Measurements from ENCODE around the gene FAM240B.

Gene FAM240B

DNA sequence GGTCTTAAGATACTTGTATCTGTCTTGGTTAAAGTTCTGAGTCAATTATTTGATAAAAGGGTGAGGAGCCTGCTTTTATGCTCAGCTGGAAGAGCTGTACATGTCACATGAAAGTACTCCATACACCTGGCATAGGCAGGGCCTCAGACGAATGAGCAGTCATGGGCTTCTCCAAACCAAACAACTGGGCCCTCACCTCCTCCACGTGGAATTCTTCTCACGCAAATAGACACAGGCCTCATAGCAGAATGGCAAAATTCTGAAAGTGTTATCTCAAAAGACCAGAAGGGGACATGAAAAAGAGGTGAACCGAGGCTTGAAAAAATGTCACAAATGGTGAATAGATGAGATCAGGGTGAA lies 48.6 kb downstream of the FAM240B start:
- H2BK15ac ChIP-seq (ENCODE audit: low read length): no peak overlapping the region
- no peak overlapping the region for H3K18ac ChIP-seq (ENCODE audit: low read length)
- no peaks in the 10 kb centered on the region for H3K27me3 ChIP-seq (ENCODE audit: control insufficient read depth in 3 of 3, insufficient read depth in 3 of 3, low read depth in 1 of 3, low read length in 3 of 3)
- DNase-seq (ENCODE audit: low spot score): no peak
- no peaks in the 10 kb centered on the region for H3K79me1 ChIP-seq (ENCODE audit: low read depth, low read length)
- H4K8ac ChIP-seq (ENCODE audit: low read depth, low read length): no peak overlapping the region
- no peak overlapping the region for H3K4ac ChIP-seq (ENCODE audit: low read length)
- no peak overlapping the region for H2BK120ac ChIP-seq (ENCODE audit: low read depth, low read length)
- no peaks in the 10 kb centered on the region for H3K9me3 ChIP-seq (replicated peaks in 1 of 2; ENCODE audit: control insufficient read depth in 2 of 2, insufficient read depth in 1 of 2, low read depth in 1 of 2, low read length in 2 of 2)
- H4K91ac ChIP-seq (ENCODE audit: low read depth, low read length, poor library complexity): no peak overlapping the region
- H3K4me2 ChIP-seq (ENCODE audit: insufficient read depth, low read length, poor library complexity, severe bottlenecking): no peak overlapping the region
- H2BK12ac ChIP-seq (ENCODE audit: low read length): no peak overlapping the region
- H3K23ac ChIP-seq (ENCODE audit: low read depth, low read length, poor library complexity): no peak overlapping the region
- H3K36me3 ChIP-seq (replicated peaks in 1 of 2; ENCODE audit: control insufficient read depth in 2 of 2, insufficient read depth in 2 of 2, low read length in 2 of 2): no peaks in the 10 kb centered on the region
- WGBS, 2 donors (ENCODE audit: extremely low coverage in 2 of 2, insufficient read length in 2 of 2, insufficient replicate concordance in 1 of 2): no CpG with 5 or more reads among the region's 4 CpGs
- H3K9ac ChIP-seq (ENCODE audit: low read depth, low read length, poor library complexity): no peak overlapping the region
- H3K4me3 ChIP-seq (ENCODE audit: low read length in 2 of 2): no peak overlapping the region
- H2AFZ ChIP-seq (ENCODE audit: low read length): no peak overlapping the region
- H3K4me1 ChIP-seq (ENCODE audit: control insufficient read depth in 2 of 2, insufficient read depth in 1 of 2, low read depth in 1 of 2, low read length in 2 of 2): peaks cover 6% of the 10 kb centered on the region in 2 donors
- no peak overlapping the region for H2BK5ac ChIP-seq (ENCODE audit: low read length)
- H2AK5ac ChIP-seq (ENCODE audit: low read depth, low read length): no peak overlapping the region
- H3K27ac ChIP-seq (replicated peaks; ENCODE audit: low read length): no peak overlapping the region
- H3K14ac ChIP-seq (ENCODE audit: low read length): no peak overlapping the region

DNA sequence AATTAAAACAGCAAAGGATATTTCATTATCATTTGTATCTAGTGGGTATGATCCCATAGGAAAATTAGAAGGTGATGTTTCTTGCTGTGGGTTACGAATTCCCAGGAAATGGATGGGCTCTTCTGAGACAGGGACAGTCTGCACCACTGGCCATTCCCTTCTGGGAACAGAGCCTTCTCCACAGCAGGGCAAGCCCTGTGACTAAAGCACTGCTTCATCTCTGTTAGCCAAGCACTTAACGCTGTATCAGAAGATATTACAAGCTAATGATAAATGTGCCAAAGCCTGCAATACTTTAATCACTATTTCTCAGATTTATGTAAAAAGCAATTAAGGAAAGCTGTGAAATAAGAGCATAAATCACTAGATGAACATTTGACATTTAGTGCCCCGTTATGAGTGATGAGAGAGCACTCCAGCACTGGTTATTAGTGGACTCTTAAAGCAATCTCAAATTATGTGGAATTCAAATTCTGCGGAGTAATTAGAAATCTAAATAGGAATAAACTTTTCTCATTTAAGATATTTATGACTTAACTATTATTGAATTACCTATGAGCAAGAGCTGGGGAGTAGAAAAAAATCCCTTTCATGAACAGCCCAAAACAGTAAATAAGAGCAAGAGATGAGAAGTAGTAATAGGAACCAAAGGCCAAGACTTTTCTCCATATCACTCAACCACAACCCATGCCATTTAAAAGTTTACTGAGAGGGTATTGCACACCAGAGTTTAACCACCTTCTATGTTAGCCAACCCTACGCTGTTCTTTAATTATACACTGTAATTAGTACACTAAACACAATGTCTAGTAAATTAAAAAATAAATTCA lies 49.2 kb downstream of the FAM240B start:
- no peak overlapping the region for H3K23ac ChIP-seq (ENCODE audit: low read depth, low read length, poor library complexity)
- H3K27ac ChIP-seq (replicated peaks; ENCODE audit: low read length): no peak overlapping the region
- H2AK5ac ChIP-seq (ENCODE audit: low read depth, low read length): no peak overlapping the region
- H3K4ac ChIP-seq (ENCODE audit: low read length): no peak overlapping the region
- H2BK15ac ChIP-seq (ENCODE audit: low read length): no peak overlapping the region
- no peak overlapping the region for H3K18ac ChIP-seq (ENCODE audit: low read length)
- peaks cover 2 to 3% of the 10 kb centered on the region in 2 donors for H3K4me1 ChIP-seq (ENCODE audit: control insufficient read depth in 2 of 2, insufficient read depth in 1 of 2, low read depth in 1 of 2, low read length in 2 of 2)
- no peak overlapping the region for H2BK12ac ChIP-seq (ENCODE audit: low read length)
- H2BK5ac ChIP-seq (ENCODE audit: low read length): no peak overlapping the region
- H4K8ac ChIP-seq (ENCODE audit: low read depth, low read length): no peak overlapping the region
- H3K9me3 ChIP-seq (replicated peaks in 1 of 2; ENCODE audit: control insufficient read depth in 2 of 2, insufficient read depth in 1 of 2, low read depth in 1 of 2, low read length in 2 of 2): no peaks in the 10 kb centered on the region
- H2BK120ac ChIP-seq (ENCODE audit: low read depth, low read length): no peak overlapping the region
- WGBS, 2 donors (ENCODE audit: extremely low coverage in 2 of 2, insufficient read length in 2 of 2, insufficient replicate concordance in 1 of 2): no CpG with 5 or more reads among the region's 5 CpGs
- H3K9ac ChIP-seq (ENCODE audit: low read depth, low read length, poor library complexity): no peak overlapping the region
- H3K27me3 ChIP-seq (ENCODE audit: control insufficient read depth in 3 of 3, insufficient read depth in 3 of 3, low read depth in 1 of 3, low read length in 3 of 3): no peaks in the 10 kb centered on the region
- no peak overlapping the region for H3K14ac ChIP-seq (ENCODE audit: low read length)
- H3K36me3 ChIP-seq (replicated peaks in 1 of 2; ENCODE audit: control insufficient read depth in 2 of 2, insufficient read depth in 2 of 2, low read length in 2 of 2): no peaks in the 10 kb centered on the region
- no peak overlapping the region for H4K91ac ChIP-seq (ENCODE audit: low read depth, low read length, poor library complexity)
- H2AFZ ChIP-seq (ENCODE audit: low read length): no peak overlapping the region
- H3K4me2 ChIP-seq (ENCODE audit: insufficient read depth, low read length, poor library complexity, severe bottlenecking): no peak overlapping the region
- no peaks in the 10 kb centered on the region for H3K79me1 ChIP-seq (ENCODE audit: low read depth, low read length)
- H3K4me3 ChIP-seq (ENCODE audit: low read length in 2 of 2): no peak overlapping the region
- DNase-seq (ENCODE audit: low spot score): no peak

DNA sequence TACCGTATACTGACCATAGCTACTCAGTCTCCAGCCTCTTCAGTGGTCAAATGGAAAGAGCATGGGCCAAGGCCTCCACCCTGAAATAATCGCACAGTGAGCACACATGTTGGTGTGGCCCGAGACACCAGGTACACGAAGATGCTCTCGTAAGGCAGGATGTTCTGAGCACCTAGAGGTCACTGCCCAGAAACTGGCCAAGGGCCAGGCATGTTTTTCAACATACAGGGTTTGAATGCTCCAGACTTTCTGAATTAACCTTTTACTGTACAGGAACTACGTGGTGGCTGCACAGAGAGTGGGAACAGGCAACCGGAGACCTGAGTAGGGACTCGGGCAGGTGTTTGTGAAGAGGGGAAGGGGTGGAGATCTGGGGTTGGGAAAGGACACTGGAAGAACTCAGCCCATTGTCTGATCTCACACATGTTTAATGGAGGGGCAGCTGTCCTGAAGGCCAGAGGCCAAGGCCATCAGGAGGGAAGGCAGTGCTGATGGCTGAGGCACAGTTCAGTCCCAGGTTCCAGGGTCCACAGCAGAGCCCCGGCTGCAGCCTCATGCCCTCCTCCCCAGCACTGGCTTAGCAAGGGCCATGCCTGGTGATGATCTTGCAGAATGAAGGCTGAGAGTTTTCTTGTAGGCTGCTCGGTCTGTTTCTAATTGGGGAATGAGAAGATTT lies 51.0 kb downstream of the FAM240B start:
- Histone ChIP-seq H2BK15ac (ENCODE audit: low read length) (no peak overlapping the region), H3K23ac (ENCODE audit: low read depth, low read length, poor library complexity) (no peak overlapping the region), H2AK5ac (ENCODE audit: low read depth, low read length) (no peak overlapping the region), H3K18ac (ENCODE audit: low read length) (peak overlapping the region; percentile 89), H2BK120ac (ENCODE audit: low read depth, low read length) (no peak overlapping the region), H3K4me2 (ENCODE audit: insufficient read depth, low read length, poor library complexity, severe bottlenecking) (no peak overlapping the region), H3K9me3 (replicated peaks in 1 of 2; ENCODE audit: control insufficient read depth in 2 of 2, insufficient read depth in 1 of 2, low read depth in 1 of 2, low read length in 2 of 2) (peaks cover 0 to 4% of the 10 kb centered on the region in 2 donors), H4K91ac (ENCODE audit: low read depth, low read length, poor library complexity) (no peak overlapping the region), H2BK12ac (ENCODE audit: low read length) (no peak overlapping the region), H3K79me1 (ENCODE audit: low read depth, low read length) (no peaks in the 10 kb centered on the region), H3K14ac (ENCODE audit: low read length) (no peak overlapping the region), H3K9ac (ENCODE audit: low read depth, low read length, poor library complexity) (no peak overlapping the region), H3K27ac (replicated peaks; ENCODE audit: low read length) (no peak overlapping the region), H2BK5ac (ENCODE audit: low read length) (no peak overlapping the region), H3K4me3 (ENCODE audit: low read length in 2 of 2) (no peak overlapping the region), H2AFZ (ENCODE audit: low read length) (no peak overlapping the region), H3K36me3 (replicated peaks in 1 of 2; ENCODE audit: control insufficient read depth in 2 of 2, insufficient read depth in 2 of 2, low read length in 2 of 2) (no peaks in the 10 kb centered on the region), H3K27me3 (ENCODE audit: control insufficient read depth in 3 of 3, insufficient read depth in 3 of 3, low read depth in 1 of 3, low read length in 3 of 3) (no peaks in the 10 kb centered on the region), H4K8ac (ENCODE audit: low read depth, low read length) (no peak overlapping the region), H3K4me1 (ENCODE audit: control insufficient read depth in 2 of 2, insufficient read depth in 1 of 2, low read depth in 1 of 2, low read length in 2 of 2) (peaks cover 2% of the 10 kb centered on the region in 2 donors), H3K4ac (ENCODE audit: low read length) (no peak overlapping the region)
- no CpG with 5 or more reads among the region's 10 CpGs for WGBS, 2 donors (ENCODE audit: extremely low coverage in 2 of 2, insufficient read length in 2 of 2, insufficient replicate concordance in 1 of 2)
- DNase-seq (ENCODE audit: low spot score): no peak

DNA sequence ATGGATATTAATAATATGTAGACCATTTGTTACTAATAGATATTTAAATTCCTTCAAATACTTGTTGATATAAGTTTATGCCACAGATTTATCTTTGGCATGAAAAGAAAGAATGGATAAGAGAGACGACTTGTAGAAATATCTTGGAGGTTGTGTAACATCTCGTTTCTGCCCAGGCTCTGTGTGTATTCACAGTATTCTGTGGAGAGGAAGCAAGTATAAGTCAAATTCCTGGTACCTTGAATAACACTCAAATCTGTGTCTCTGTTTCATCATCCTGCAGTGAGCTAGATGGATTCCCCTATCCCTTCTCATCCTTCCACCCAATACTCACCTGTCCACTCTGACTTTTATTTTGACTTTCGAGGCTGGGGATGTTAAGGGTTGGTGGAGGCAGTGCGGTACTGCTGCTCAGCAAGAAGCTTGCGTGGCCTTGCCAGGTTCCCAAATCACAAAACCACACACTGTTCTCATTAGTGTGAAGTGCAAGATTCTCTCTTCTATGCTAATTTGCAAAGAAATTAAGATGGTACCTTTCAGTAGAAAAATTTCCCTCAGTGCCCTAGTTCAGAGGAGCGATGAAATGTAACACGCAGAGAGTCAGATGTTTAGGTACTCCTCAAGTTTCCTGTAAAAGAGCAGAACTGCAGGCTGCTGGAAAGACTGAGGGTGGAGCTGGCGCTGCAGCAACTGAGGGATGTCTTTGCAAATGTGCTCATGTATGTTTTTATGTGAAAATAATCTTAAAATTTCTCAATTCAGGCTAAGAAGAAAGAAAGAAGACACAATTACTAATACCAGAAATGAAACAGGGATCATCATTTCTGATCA lies 57.0 kb downstream of the FAM240B start:
- Histone ChIP-seq H3K4me1 (ENCODE audit: control insufficient read depth in 2 of 2, insufficient read depth in 1 of 2, low read depth in 1 of 2, low read length in 2 of 2) (no peaks in the 10 kb centered on the region), H3K9me3 (replicated peaks in 1 of 2; ENCODE audit: control insufficient read depth in 2 of 2, insufficient read depth in 1 of 2, low read depth in 1 of 2, low read length in 2 of 2) (peaks cover 0 to 4% of the 10 kb centered on the region in 2 donors), H3K27ac (replicated peaks; ENCODE audit: low read length) (no peak overlapping the region), H4K8ac (ENCODE audit: low read depth, low read length) (peak overlapping the region; percentile 43), H2AK5ac (ENCODE audit: low read depth, low read length) (no peak overlapping the region), H3K4me2 (ENCODE audit: insufficient read depth, low read length, poor library complexity, severe bottlenecking) (no peak overlapping the region), H3K9ac (ENCODE audit: low read depth, low read length, poor library complexity) (no peak overlapping the region), H3K79me1 (ENCODE audit: low read depth, low read length) (no peaks in the 10 kb centered on the region), H3K18ac (ENCODE audit: low read length) (no peak overlapping the region), H4K91ac (ENCODE audit: low read depth, low read length, poor library complexity) (no peak overlapping the region), H2BK12ac (ENCODE audit: low read length) (no peak overlapping the region), H2BK15ac (ENCODE audit: low read length) (no peak overlapping the region), H3K36me3 (replicated peaks in 1 of 2; ENCODE audit: control insufficient read depth in 2 of 2, insufficient read depth in 2 of 2, low read length in 2 of 2) (no peaks in the 10 kb centered on the region), H3K27me3 (ENCODE audit: control insufficient read depth in 3 of 3, insufficient read depth in 3 of 3, low read depth in 1 of 3, low read length in 3 of 3) (no peaks in the 10 kb centered on the region), H2BK120ac (ENCODE audit: low read depth, low read length) (no peak overlapping the region), H2AFZ (ENCODE audit: low read length) (no peak overlapping the region), H3K4me3 (ENCODE audit: low read length in 2 of 2) (no peak overlapping the region), H3K23ac (ENCODE audit: low read depth, low read length, poor library complexity) (no peak overlapping the region), H2BK5ac (ENCODE audit: low read length) (no peak overlapping the region), H3K4ac (ENCODE audit: low read length) (no peak overlapping the region), H3K14ac (ENCODE audit: low read length) (no peak overlapping the region)
- no peak for DNase-seq (ENCODE audit: low spot score)
- WGBS, 2 donors (ENCODE audit: extremely low coverage in 2 of 2, insufficient read length in 2 of 2, insufficient replicate concordance in 1 of 2): no CpG with 5 or more reads among the region's 8 CpGs

All from neuronal stem cell (in vitro differentiated cells).